H1 (cell line): ENCODE results near the gene FREM1. TPM values are rescaled to one million over a fixed set of nuclear protein-coding genes. Genes with fewer than 3 reads are reported as not detected.

Experiments used
- BRCA1 ChIP-seq: IDR thresholded peaks from 2 replicates; pipeline ENCODE4 v1.6.1; 2012; ENCODE audit warnings: low read depth, low read length, improper control_type of control experiment
- CREB1 ChIP-seq: IDR thresholded peaks from 2 replicates; pipeline ENCODE4 v1.6.1; 2012; ENCODE audit warnings: inconsistent platforms
- PHF8 ChIP-seq: fragments of 200-600 bp; sonication (generic); conservative IDR thresholded peaks from 2 replicates; pipeline ENCODE4 v1.7.1; 2012; ENCODE audit warnings: low read depth, mild to moderate bottlenecking, inconsistent platforms, low read length, moderate library complexity
- TCF12 ChIP-seq: IDR thresholded peaks from 2 replicates; pipeline ENCODE4 v1.6.1; 2011; ENCODE audit warnings: low read depth, mild to moderate bottlenecking, low read length
- TEAD4 ChIP-seq: IDR thresholded peaks from 2 replicates; pipeline ENCODE4 v1.6.1; 2012; ENCODE audit warnings: low read depth, low read length, inconsistent platforms, mixed read lengths
- polyA plus RNA-seq, 7 experiments: library from polyadenylated mRNA; depleted of rRNA in 3 of 7; stranded (reverse) in 5 of 7; unstranded in 2 of 7; fragments of >200 nt in 5 of 7; fragments of 200-250 nt in 2 of 7; gene quantifications; 1 replicate in 5 of 7; 2 replicates in 1 of 7; 4 replicates in 1 of 7; pipeline versions ENCODE4 v1.2.1 to v1.2.3, GENCODE V29; 2011 to 2013; ENCODE audit warnings: missing spikeins in 2 of 7, mixed read lengths in 2 of 7
- total RNA-seq: library from RNA; stranded (reverse); fragmentation: NEBNext Ultra II Directional; extraction: Animal tissue kit (Norgen Biotek cat#: 25700); gene quantifications from 2 replicates; pipeline ENCODE4 v1.2.1, GENCODE V29; 2021
- TF ChIP-seq, protein P1 (sequence below): IDR thresholded peaks from 2 replicates; pipeline ENCODE4 v1.6.1; 2012; ENCODE audit warnings: inconsistent platforms

Gene FREM1
- total and polyA plus RNA-seq, 2 of the 8 experiments (the other 6 are each of a cell fraction or from before 2014, with no cell fraction given): 2.6 to 3.1 TPM

DNA sequence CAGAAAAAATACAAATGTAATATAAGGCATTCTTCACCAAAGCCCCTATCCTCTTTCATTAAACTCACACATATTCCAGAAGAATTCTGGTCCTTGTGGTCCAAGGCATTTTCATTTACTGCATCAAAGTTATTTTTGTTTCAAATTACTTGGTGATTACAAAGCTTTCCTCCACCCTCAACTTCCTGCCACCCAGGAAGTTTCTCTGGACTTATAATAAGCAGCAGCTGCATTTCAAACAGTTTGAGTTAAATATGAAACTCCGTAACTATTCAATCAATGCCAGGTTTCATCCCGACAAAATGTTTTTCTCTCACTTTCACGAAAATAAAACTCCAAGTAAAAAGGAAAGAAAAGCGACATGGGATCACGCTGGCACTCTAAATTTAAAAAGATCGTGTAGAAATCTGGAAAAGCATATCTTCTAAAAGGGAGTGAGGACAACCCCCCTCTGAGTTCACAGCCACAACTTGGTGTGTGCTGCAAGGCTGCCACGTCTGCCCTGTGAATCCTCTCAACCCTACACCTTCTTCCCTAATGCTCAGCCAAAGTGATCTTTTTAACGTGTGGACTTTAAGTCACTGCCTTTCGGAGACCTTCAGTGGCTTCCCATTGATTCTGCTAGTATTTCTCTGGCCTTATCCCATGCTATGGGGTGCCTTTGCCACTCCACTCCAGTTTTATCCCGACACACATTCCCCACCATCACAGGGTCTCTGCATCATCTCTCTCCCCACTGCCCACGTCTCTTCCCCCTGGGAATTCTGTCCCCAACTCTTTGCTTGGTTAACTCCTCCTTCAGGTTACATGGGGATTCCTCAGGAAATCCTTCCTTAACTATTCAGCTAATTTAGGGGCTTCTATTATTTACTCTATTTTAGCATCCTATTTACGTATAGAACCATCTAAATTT lies 96.6 kb downstream of the FREM1 start (continued):
- TF ChIP-seq, protein P1, sequence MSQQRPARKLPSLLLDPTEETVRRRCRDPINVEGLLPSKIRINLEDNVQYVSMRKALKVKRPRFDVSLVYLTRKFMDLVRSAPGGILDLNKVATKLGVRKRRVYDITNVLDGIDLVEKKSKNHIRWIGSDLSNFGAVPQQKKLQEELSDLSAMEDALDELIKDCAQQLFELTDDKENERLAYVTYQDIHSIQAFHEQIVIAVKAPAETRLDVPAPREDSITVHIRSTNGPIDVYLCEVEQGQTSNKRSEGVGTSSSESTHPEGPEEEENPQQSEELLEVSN: no peak
- TF ChIP-seq BRCA1: no peak
- TF ChIP-seq CREB1: no peak
- no peak for TF ChIP-seq PHF8
- no peak for TF ChIP-seq TEAD4
- no peak for TF ChIP-seq TCF12
